Ishikawa (cell line): ENCODE data around the gene WNK3.

Source experiments
- TAF1 ChIP-seq: IDR thresholded peaks from 2 replicates; pipeline ENCODE4 v1.6.1; 2012; ENCODE audit warnings: low read depth, mild to moderate bottlenecking
- TEAD4 ChIP-seq: IDR thresholded peaks from 2 replicates; pipeline ENCODE4 v1.6.1; 2012

DNA sequence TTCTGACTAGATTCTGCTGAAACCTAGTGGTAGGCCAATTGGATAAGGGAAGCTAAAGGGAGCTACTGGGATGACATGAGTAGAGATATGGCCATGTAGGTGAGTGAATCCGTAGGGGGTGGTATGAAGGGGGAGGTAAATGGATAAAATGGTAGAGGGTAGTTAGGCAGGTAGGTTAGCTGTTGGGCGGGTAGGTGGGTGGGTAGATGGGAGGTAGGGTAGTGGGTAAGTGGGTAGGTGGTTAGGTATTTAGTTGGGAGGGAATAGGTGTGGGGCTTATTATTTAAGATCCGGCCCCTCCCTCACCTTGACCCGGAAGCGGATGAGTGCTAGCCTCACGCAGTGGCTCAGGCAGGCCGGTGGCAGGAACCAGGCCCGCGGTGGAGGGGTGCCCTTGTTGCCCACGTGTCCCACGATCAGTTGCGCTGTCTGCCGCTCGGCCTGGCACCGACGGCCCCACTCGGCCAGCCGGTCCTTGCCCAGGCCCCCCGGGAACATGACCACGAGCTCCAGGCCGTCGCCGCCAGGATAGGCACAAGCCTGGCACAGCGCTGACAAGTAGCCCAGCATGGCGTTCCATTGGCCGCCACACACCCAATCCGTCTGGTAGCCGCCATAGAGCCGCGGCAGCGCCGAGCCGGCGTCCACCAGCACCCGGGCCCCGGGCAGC lies 175.5 kb downstream of the WNK3 start:
- TF ChIP-seq TEAD4 (no peak), TAF1 (no peak)
